HL-60 (cell line): ENCODE results near the gene WDR91.

Experiments
- DNase-seq, 2 experiments: peaks; one replicate each; pipeline ENCODE4 v3.0.0-alpha.2; 2010 to 2020; ENCODE audit warnings: low read depth in 1 of 2, low spot score in 1 of 2
- H3K27ac ChIP-seq: fragments of 250-450 bp; sonication (Bioruptor Pico); replicated peaks from 2 replicates; pipeline ENCODE4 v1.5.1; 2020; ENCODE audit warnings: mild to moderate bottlenecking, moderate library complexity
- H3K27me3 ChIP-seq: fragments of 250-450 bp; sonication (Bioruptor Pico); 2 replicates; pipeline ENCODE4 v1.5.1; 2021; ENCODE audit warnings: mild to moderate bottlenecking, moderate library complexity; ENCODE audit not compliant: insufficient read depth, poor library complexity, severe bottlenecking
- H3K4me3 ChIP-seq: replicated peaks from 2 replicates; pipeline ENCODE4 v1.5.1; 2011; ENCODE audit warnings: mild to moderate bottlenecking, control low read depth, low read length; ENCODE audit not compliant: insufficient read depth
- CTCF ChIP-seq: IDR thresholded peaks from one replicate; pipeline ENCODE4 v1.5.1; 2011; ENCODE audit warnings: low read length, control low read depth, inconsistent platforms; ENCODE audit not compliant: insufficient read depth
- GABPA ChIP-seq: IDR thresholded peaks from 2 replicates; pipeline ENCODE4 v1.6.1; 2012; ENCODE audit warnings: low read depth
- POLR2AphosphoS5 ChIP-seq: IDR thresholded peaks from 2 replicates; pipeline ENCODE4 v1.6.1; 2012; ENCODE audit warnings: low read depth
- REST ChIP-seq: IDR thresholded peaks from 2 replicates; pipeline ENCODE4 v1.6.1; 2012; ENCODE audit warnings: low read depth; ENCODE audit not compliant: insufficient replicate concordance
- SPI1 ChIP-seq: IDR thresholded peaks from 2 replicates; pipeline ENCODE4 v1.6.1; 2012; ENCODE audit warnings: low read depth, mild to moderate bottlenecking, borderline replicate concordance

WDR91 gene

GRCh38 chr7:135231686-135232085 is 20.4 kb upstream of the WDR91 start:
- Histone ChIP-seq H3K27ac (no peak overlapping the region), H3K4me3 (no peak overlapping the region), H3K27me3 (no peaks in the 10 kb centered on the region)
- DNase-seq: no peak
- TF ChIP-seq POLR2AphosphoS5 (no peak), CTCF (no peak), REST (no peak), GABPA (no peak), SPI1 (no peak)

- no peak for TF ChIP-seq SPI1
- no peak for TF ChIP-seq GABPA
- TF ChIP-seq REST: no peak
- no peak for TF ChIP-seq CTCF
- TF ChIP-seq POLR2AphosphoS5: no peak
- Histone ChIP-seq H3K27me3 (no peaks in the 10 kb centered on the region), H3K27ac (no peak overlapping the region), H3K4me3 (no peak overlapping the region)
- no peak for DNase-seq
Observed at GRCh38 chr7:135224027-135224426, 12.7 kb upstream of the WDR91 start.

GRCh38 chr7:135217645-135218509 is 6.6 kb upstream of the WDR91 start:
- Histone ChIP-seq H3K27me3 (no peaks in the 10 kb centered on the region), H3K4me3 (no peak overlapping the region), H3K27ac (no peak overlapping the region)
- TF ChIP-seq POLR2AphosphoS5: no peak
- no peak for TF ChIP-seq GABPA
- TF ChIP-seq SPI1: no peak
- no peak for TF ChIP-seq CTCF
- no peak for TF ChIP-seq REST
- no peak for DNase-seq
